Measurements from ENCODE around the gene IL1A. TPM values are rescaled to one million over a fixed set of nuclear protein-coding genes. Genes with fewer than 3 reads are reported as not detected.

Gene IL1A
- total RNA-seq, 2 experiments from 2014 or later, result 0.23 to 3.1 TPM

DNA sequence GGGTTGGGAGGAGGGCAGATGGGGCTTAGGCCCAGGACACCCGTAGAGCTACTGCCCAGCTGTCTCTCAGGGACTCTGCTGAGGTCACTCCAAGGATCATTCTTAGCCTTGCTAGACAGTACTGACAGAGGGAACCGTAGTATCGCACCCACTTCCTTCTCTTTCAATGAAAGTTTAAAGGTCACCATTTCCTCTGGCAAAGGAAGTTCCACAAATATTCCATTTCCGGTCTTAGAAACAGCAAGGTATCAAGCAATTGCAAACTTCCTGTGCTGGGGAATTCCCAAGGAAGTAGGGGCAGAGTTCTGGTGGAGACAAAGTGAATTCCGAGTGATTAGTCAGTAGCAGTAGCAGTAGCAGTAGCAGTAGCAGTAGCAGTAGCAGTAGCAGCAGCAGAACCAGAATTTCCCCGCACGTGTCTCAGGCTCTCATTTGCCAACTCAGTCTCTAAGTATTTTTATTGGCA, 27.6 kb upstream of the IL1A start:
- Mint-ChIP-seq H3K9me3 (ENCODE audit: low read depth) (peaks cover 12% of the 10 kb centered on the region), H3K36me3 (peaks cover 22% of the 10 kb centered on the region), H3K27ac (peak overlapping the region; percentile 17), H3K4me3 (no peak overlapping the region), H3K27me3 (no peaks in the 10 kb centered on the region), H3K4me1 (peaks cover 14% of the 10 kb centered on the region)
- DNase-seq, result no peak
- CTCF ChIA-PET, result interaction anchor here (0.8 to 1.4 kb wide), 2 partner anchors 16 to 32 kb away, joined by 3 to 4 read pairs; no protein-coding TSS in a partner anchor
- ATAC-seq, result no peak

DNA sequence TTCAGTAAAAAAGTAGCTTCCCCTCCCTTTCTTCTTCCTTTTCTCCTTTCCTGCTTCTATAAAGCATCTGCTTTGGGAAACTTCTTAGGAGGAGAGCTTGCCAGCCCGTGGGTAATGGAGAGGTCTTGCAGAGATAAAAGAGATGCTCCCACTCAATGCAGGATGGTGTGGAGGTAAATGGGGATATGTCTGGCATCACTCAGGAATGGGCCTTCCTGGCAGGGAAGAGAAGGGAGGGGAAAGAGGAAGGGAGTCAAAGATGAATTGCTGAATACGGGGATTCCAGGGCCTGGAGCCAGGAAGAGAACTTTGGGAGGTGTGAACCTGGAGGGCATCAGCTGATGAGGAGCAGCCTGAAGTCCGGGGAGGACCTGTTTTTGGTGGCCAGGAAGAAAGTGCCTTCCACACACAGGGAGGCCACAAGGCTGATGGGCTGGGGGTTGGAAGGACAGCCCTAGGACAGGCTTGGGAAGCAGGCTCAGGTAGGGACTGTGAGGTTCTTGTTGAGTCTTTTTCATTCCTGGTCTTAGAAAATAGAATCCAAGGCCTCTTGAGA, 27.1 kb upstream of the IL1A start:
- Mint-ChIP-seq H3K36me3 (peaks cover 26% of the 10 kb centered on the region), H3K4me1 (peaks cover 17% of the 10 kb centered on the region), H3K9me3 (ENCODE audit: low read depth) (peaks cover 16% of the 10 kb centered on the region), H3K4me3 (no peak overlapping the region), H3K27ac (peak overlapping the region; percentile 28), H3K27me3 (no peaks in the 10 kb centered on the region)
- DNase-seq, result no peak
- CTCF ChIA-PET, result interaction anchor here (0.8 to 1.4 kb wide), 4 partner anchors 16 to 306 kb away, joined by 3 to 4 read pairs (median 4); no protein-coding TSS in a partner anchor
- ATAC-seq, result no peak

DNA sequence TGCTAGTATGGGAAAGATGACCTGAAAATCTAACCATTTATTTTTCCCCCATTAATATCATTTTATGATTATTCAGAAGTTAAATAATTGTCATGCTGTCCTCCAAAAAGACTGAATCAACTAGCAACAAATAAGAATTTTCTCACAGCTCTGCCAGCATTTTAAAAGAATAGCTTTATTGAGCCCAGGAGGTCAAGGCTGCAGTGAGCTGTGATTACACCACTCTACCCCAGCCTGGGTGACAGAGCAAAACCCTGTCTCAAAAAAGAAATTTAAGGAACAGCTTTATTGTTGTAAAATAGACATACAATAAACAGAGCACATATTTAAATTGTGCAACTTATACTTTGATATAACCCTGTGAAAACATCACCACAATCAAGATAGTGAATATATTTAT, 24.8 kb upstream of the IL1A start:
- Mint-ChIP-seq H3K27me3 (no peaks in the 10 kb centered on the region), H3K27ac (no peak overlapping the region), H3K4me3 (no peak overlapping the region), H3K4me1 (peaks cover 28% of the 10 kb centered on the region), H3K36me3 (peaks cover 32% of the 10 kb centered on the region), H3K9me3 (ENCODE audit: low read depth) (peaks cover 16% of the 10 kb centered on the region)
- DNase-seq (no peak), ATAC-seq (no peak)
- CTCF ChIA-PET, result interaction anchor here (0.7 to 1.8 kb wide), 5 partner anchors 19 to 104 kb away, joined by 3 to 6 read pairs (median 3); partner anchors contain the start of gene IL1A

DNA sequence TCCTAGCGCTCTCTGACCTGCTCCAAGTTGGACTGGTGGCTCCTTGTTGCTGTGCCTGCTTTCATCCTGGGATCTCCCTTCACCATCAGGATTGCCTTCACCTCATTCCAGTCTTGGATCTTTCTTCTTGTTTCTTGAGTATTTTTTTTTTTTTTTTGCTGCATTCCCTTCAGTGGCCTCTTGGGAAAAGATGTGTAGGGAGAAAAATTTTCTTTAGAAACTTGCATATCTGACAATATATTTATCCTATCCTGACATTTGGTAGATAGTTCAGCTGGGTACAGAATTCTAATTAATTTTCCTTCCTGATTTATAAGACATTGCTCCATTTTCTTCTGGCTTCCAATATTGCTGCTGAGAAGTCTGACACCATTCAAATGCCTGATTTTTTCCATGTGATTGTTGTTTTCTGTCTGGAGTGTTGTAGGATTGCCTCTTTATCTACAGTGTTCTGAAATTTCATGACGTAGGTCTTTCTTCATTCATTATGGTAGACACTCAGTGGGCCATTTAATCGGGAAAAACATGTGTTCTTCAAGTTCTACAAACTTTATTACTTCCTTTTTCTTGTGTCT, 23.0 kb upstream of the IL1A start:
- CTCF ChIA-PET, result interaction anchor here (1.0 to 1.2 kb wide), 2 partner anchors 28 to 135 kb away, joined by 3 read pairs; no protein-coding TSS in a partner anchor
- Mint-ChIP-seq H3K4me3 (no peak overlapping the region), H3K4me1 (peaks cover 40% of the 10 kb centered on the region), H3K36me3 (peaks cover 32% of the 10 kb centered on the region), H3K27me3 (no peaks in the 10 kb centered on the region), H3K27ac (no peak overlapping the region), H3K9me3 (ENCODE audit: low read depth) (peaks cover 16% of the 10 kb centered on the region)
- ATAC-seq, result no peak
- DNase-seq, result no peak

DNA sequence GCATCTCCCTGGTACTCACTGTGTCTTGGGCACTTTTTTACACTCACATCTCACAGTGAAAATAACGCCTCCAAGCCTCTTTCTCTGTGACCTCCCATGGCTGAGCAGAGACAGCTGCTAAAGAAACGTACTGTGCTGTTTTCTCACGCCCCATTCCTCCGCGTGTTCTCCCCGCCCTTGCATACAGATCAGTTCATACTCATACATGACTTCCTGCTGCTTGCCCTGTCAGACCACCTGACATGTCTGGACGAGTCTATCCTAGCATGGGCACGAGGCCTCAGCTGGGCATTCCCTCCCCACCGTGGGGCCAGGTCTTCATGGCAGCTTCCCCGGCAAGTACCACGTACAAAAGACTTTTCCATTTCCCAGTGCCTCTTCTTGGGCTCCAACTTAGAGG, 21.2 kb upstream of the IL1A start:
- no peaks in the 10 kb centered on the region for H3K27me3 Mint-ChIP-seq
- H3K9me3 Mint-ChIP-seq (ENCODE audit: low read depth), result peaks cover 14% of the 10 kb centered on the region
- no peak overlapping the region for H3K27ac Mint-ChIP-seq
- CTCF ChIA-PET, result interaction anchor here (1.7 kb wide), 1 partner anchor 136 kb away, joined by 3 read pairs; no protein-coding TSS in a partner anchor
- no peak for DNase-seq
- peaks cover 30% of the 10 kb centered on the region for H3K4me1 Mint-ChIP-seq
- no peak overlapping the region for H3K4me3 Mint-ChIP-seq
- no peak for ATAC-seq
- peaks cover 22% of the 10 kb centered on the region for H3K36me3 Mint-ChIP-seq

DNA sequence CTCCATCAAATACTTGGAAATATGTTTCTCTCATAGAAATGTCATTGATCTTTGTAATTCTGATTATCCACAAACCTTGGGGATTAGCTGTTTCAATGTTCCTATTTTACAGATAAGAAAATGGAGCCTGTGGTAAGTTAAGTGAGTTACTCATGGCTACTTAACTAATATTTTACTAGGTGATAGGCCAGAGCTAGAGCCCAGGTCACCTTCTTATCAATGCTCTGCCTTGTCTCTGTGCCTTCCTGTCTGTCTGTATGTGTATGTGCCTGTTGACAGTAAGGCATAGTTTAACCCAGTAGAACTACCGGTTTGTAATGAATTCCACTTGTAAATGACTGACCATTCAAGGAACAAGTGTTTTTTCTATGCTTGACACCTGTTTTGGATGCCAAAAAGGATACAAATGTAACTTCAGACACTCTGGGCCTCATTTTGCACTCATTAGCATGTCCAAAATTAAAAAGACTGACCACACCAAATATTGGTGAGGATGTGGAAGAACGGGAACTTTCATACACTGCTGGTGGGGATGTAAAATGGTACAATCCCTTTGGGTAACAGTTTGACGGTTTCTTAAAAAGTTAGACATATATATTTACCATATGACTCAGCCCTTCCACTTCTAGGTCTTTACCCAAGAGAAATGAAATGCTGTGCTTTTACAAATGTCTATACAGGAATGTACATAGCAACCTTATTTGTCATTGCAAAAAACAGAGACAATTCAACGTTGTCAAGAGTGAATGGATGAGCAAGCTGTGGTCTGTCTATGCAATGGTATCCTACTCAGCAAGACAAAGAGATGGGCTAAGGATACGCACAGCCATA, 19.6 kb upstream of the IL1A start:
- Mint-ChIP-seq H3K27ac (peak overlapping the region; percentile 66), H3K27me3 (no peaks in the 10 kb centered on the region), H3K4me3 (no peak overlapping the region), H3K36me3 (peaks cover 22% of the 10 kb centered on the region), H3K9me3 (ENCODE audit: low read depth) (peaks cover 11% of the 10 kb centered on the region), H3K4me1 (peaks cover 44% of the 10 kb centered on the region)
- CTCF ChIA-PET, result no interaction called here
- DNase-seq (no peak), ATAC-seq (peak; percentile 69)

DNA sequence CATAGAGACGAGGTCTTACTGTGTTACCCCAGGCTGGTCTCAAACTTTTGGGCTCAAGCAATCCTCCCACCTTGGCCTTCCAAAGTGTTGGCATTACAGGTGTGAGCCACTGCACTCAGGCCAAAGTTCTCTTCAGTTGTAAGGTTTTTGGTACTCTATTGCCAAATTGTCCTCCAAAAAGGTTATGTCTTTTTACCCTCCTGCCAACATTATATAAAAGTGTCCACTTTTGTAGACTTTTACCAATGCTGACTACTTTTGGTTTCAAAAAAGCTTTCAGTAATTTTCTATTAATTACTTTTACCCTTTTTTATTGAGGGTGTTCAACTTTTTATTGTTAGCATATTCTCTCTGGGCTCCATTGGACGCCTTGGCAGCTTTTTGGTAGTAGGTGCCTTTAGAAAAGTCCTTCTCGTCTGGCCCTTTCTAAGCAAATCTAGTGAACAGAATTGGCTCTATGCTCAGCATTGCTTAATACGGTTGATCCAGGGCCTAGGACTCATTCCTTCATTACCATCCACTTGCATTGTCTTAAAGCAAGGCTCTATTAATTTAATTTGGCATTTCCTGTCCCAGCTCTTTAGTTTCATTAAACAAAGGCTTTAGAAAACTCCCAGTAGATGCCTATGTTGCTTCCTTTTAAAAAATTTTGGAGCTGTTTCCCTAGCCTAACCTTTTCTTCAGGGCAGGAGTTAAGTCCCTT, 16.7 kb upstream of the IL1A start:
- Mint-ChIP-seq H3K27me3 (no peaks in the 10 kb centered on the region), H3K4me1 (peaks cover 43% of the 10 kb centered on the region), H3K27ac (no peak overlapping the region), H3K9me3 (ENCODE audit: low read depth) (peaks cover 5% of the 10 kb centered on the region), H3K36me3 (peaks cover 27% of the 10 kb centered on the region), H3K4me3 (no peak overlapping the region)
- no peak for DNase-seq
- ATAC-seq, result no peak
- CTCF ChIA-PET, result interaction anchor here (1.1 to 1.3 kb wide), 3 partner anchors 9 to 84 kb away, joined by 3 read pairs; no protein-coding TSS in a partner anchor

DNA sequence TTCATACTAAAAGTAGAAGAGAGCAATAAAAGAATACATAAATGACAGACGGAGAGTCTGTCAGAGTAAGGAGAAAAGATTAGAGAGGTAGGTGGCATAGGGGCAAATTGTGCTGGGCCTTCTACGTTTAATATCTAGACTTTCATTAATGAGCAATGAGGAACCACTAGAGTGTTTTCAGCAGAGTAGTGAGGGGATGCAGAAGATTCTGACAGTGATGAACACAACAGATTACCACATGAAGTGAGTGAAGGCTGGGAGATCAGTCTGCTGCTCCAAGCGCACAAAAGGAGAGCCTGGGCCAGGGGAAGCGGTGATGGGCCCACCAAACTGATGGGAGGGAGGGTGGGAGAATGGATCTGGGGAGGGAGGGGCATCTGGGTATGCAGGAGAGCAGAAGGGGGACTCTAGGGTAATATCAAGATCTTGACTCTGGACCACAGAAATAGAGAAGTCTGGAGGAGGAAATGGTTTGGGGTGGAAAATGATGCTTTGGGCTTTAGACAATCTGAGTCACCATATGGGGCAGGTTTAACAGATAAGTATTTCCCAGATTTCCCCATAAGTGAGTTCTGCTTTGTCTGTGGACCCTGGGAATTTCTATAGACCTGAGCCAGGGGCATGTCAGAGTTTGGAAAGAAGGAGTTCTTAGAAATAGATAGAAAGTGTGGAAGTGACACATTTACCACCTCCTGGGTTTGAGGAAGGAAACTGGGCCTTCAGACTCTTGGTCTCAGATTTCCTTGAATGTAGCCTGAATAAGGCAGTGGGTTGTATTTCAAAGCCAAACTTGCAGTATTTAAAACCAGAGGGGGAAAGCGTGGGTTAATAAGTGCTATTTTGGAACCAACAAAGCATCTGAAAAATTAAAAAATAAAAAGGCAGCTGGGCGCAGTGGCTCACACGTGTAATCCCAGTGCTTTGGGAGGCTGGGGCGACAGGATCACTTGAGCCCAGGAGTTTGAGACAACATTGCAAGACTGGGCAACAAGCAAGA, 15.0 kb upstream of the IL1A start:
- CTCF ChIA-PET, result no interaction called here
- Mint-ChIP-seq H3K27ac (peak overlapping the region; percentile 71), H3K36me3 (peaks cover 28% of the 10 kb centered on the region), H3K27me3 (no peaks in the 10 kb centered on the region), H3K9me3 (ENCODE audit: low read depth) (peaks cover 7% of the 10 kb centered on the region), H3K4me1 (peaks cover 44% of the 10 kb centered on the region), H3K4me3 (no peak overlapping the region)
- ATAC-seq, result peak; percentile 63
- no peak for DNase-seq

DNA sequence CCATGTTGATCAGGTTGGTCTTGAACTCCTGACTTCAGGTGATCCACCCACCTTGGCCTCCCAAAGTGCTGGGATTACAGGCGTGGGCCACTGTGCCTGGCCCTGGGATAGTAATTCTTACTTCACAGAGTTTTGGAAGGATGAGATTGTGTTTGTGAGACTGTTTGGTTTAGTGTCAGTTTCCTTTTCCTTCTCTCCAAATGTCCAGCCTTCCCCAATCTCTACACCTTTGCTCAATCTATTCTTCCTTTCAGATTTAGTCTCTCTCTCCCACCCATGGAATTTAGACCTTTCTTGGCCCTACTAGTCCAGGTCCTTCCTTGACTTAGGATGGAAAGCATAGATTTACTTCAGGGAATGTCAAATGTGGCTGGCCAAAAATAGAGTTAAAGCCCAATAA, 12.2 kb upstream of the IL1A start:
- no peaks in the 10 kb centered on the region for H3K27me3 Mint-ChIP-seq
- H3K36me3 Mint-ChIP-seq, result peaks cover 36% of the 10 kb centered on the region
- DNase-seq (no peak), ATAC-seq (no peak)
- H3K9me3 Mint-ChIP-seq (ENCODE audit: low read depth), result peaks cover 12% of the 10 kb centered on the region
- H3K4me1 Mint-ChIP-seq, result peaks cover 37% of the 10 kb centered on the region
- no peak overlapping the region for H3K4me3 Mint-ChIP-seq
- CTCF ChIA-PET, result interaction anchor here (1.0 to 1.6 kb wide), 2 partner anchors 23 to 33 kb away, joined by 4 to 5 read pairs; no protein-coding TSS in a partner anchor
- no peak overlapping the region for H3K27ac Mint-ChIP-seq

DNA sequence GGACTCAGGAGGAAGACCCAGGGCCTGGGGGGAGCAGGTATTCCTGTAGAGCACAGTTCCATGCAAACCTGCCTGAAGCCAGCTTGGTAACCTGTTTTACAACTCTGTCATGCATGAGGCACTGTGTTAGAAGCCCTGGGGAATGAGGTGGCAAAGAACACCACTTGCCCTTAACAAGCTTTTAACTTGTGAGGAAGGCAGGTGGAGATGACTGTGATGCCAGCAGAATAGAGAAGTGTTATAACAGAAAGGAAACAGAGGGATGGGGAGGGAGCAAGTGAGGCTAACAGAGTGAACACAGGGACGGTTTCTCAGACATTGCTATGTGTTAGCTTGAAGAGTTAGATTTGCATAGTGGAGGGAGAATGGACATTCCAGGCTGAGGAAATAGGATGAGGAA, 11.5 kb upstream of the IL1A start:
- H3K9me3 Mint-ChIP-seq (ENCODE audit: low read depth), result peaks cover 12% of the 10 kb centered on the region
- H3K27me3 Mint-ChIP-seq, result no peaks in the 10 kb centered on the region
- H3K4me1 Mint-ChIP-seq, result peaks cover 37% of the 10 kb centered on the region
- H3K4me3 Mint-ChIP-seq, result no peak overlapping the region
- H3K36me3 Mint-ChIP-seq, result peaks cover 36% of the 10 kb centered on the region
- H3K27ac Mint-ChIP-seq, result no peak overlapping the region
- CTCF ChIA-PET, result interaction anchor here (0.6 to 1.6 kb wide), 4 partner anchors 12 to 33 kb away, joined by 4 to 6 read pairs (median 4); partner anchors contain the start of gene IL1A
- DNase-seq (no peak), ATAC-seq (no peak)

DNA sequence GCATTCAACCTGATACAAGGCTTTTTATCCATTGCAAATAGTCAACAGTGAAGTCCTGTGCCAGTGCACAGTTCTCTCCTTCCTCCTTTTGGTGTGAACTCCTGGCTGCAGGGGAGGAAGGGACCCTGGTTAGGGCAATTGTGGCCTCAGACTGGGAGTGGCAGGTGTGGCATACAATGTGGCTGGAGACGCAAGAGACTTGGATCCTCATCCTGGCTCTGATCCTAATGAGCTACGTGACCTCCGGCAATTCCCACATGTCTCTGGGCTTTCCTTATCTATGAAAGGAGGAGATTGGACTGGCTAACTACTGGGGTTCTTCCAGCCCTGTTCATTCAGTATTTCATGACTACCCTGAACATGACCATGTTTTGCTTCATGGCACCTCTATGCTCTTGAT, 10.5 kb upstream of the IL1A start:
- H3K9me3 Mint-ChIP-seq (ENCODE audit: low read depth), result peaks cover 12% of the 10 kb centered on the region
- H3K36me3 Mint-ChIP-seq, result peaks cover 37% of the 10 kb centered on the region
- CTCF ChIA-PET, result interaction anchor here (1.4 to 1.6 kb wide), 2 partner anchors 11 to 32 kb away, joined by 4 to 6 read pairs; partner anchors contain the start of gene IL1A
- peaks cover 31% of the 10 kb centered on the region for H3K4me1 Mint-ChIP-seq
- no peaks in the 10 kb centered on the region for H3K27me3 Mint-ChIP-seq
- DNase-seq, result no peak
- ATAC-seq, result no peak
- peak overlapping the region; percentile 16 for H3K27ac Mint-ChIP-seq
- H3K4me3 Mint-ChIP-seq, result no peak overlapping the region

Data from activated CD8-positive, alpha-beta memory T cell treated with anti-CD3 and anti-CD28 coated beads, Interleukin-2, amount 10 ng/mL, durations not matched to agents 7 days and 5 days (primary cell).